A549 treated with AZD2906 at 1 μM for 4 hours (cell line): ENCODE results near the gene EXOC6B. TPM values are rescaled to one million over a fixed set of nuclear protein-coding genes. Genes with fewer than 3 reads are reported as not detected.

Source experiments
- total RNA-seq: library from RNA; stranded (reverse); fragments of 200-300 nt; extraction: Qiagen RNA extraction; gene quantifications from 5 replicates; pipeline ENCODE4 v1.2.3, GENCODE V29; 2022

EXOC6B gene
- 6.3 to 8.8 TPM (median 7.5 TPM) in 5 replicates for total RNA-seq

GRCh38 chr2:72825257-72826155 lies at the start of gene EXOC6B:
Gene EXOC6B (minus strand): TSS chr2:72826033.

GRCh38 chr2:72147303-72147971 lies 678.4 kb downstream of the EXOC6B start, which contains the start of gene CYP26B1:
Gene CYP26B1 (minus strand): TSS chr2:72147862. CDS start chr2:72147834, 28 bp downstream.

Other genes with a start within 250 kb of the EXOC6B start
- gene SPR, start 61.4 kb upstream of the EXOC6B start, total RNA-seq, result 90.8 to 137 TPM (median 128 TPM) in 5 replicates
- 0.14 to 0.20 TPM (median 0.18 TPM) in 4 of 5 replicates, not detected in the other for gene EMX1, start 91.5 kb upstream of the EXOC6B start, total RNA-seq
- 9.8 to 15.5 TPM (median 11.9 TPM) in 5 replicates for gene SFXN5, start 245.7 kb upstream of the EXOC6B start, total RNA-seq